ENCODE data around the gene CHST8.

Gene CHST8

GRCh38 chr19:33781996-33782395, 160.2 kb downstream of the CHST8 start:
- Mint-ChIP-seq H3K4me3 (no peak overlapping the region), H3K9me3 (ENCODE audit: low read depth) (no peaks in the 10 kb centered on the region), H3K27me3 (peaks cover 22% of the 10 kb centered on the region), H3K27ac (no peak overlapping the region), H3K4me1 (ENCODE audit: low read depth) (peaks cover 11% of the 10 kb centered on the region), H3K36me3 (no peaks in the 10 kb centered on the region)

- Mint-ChIP-seq H3K36me3 (no peaks in the 10 kb centered on the region), H3K27me3 (peaks cover 17% of the 10 kb centered on the region), H3K4me3 (no peak overlapping the region), H3K4me1 (ENCODE audit: low read depth) (peaks cover 2% of the 10 kb centered on the region), H3K9me3 (ENCODE audit: low read depth) (no peaks in the 10 kb centered on the region), H3K27ac (no peak overlapping the region)
These were observed 162.7 kb downstream of the CHST8 start for GRCh38 chr19:33784432-33784831.

- Mint-ChIP-seq H3K4me3 (no peak overlapping the region), H3K9me3 (ENCODE audit: low read depth) (no peaks in the 10 kb centered on the region), H3K27me3 (peaks cover 7% of the 10 kb centered on the region), H3K27ac (no peak overlapping the region), H3K4me1 (ENCODE audit: low read depth) (no peaks in the 10 kb centered on the region), H3K36me3 (no peaks in the 10 kb centered on the region)
These were observed 164.0 kb downstream of the CHST8 start for GRCh38 chr19:33785795-33786194.

GRCh38 chr19:33788676-33789075, 166.9 kb downstream of the CHST8 start:
- Mint-ChIP-seq H3K27me3 (peaks cover 20% of the 10 kb centered on the region), H3K36me3 (no peaks in the 10 kb centered on the region), H3K4me1 (ENCODE audit: low read depth) (no peaks in the 10 kb centered on the region), H3K4me3 (no peak overlapping the region), H3K27ac (no peak overlapping the region), H3K9me3 (ENCODE audit: low read depth) (no peaks in the 10 kb centered on the region)

- Mint-ChIP-seq H3K27me3 (peaks cover 21% of the 10 kb centered on the region), H3K4me3 (no peak overlapping the region)
These were observed 167.6 kb downstream of the CHST8 start for GRCh38 chr19:33789344-33789743.

GRCh38 chr19:33794683-33795369, 173.1 kb downstream of the CHST8 start:
- peaks cover 19% of the 10 kb centered on the region for H3K27me3 Mint-ChIP-seq
- H3K4me1 Mint-ChIP-seq (ENCODE audit: low read depth), result peaks cover 2% of the 10 kb centered on the region
- H3K4me3 Mint-ChIP-seq, result peak overlapping the region; percentile 58
- H3K9me3 Mint-ChIP-seq (ENCODE audit: low read depth), result no peaks in the 10 kb centered on the region
- H3K36me3 Mint-ChIP-seq, result no peaks in the 10 kb centered on the region
- H3K27ac Mint-ChIP-seq, result no peak overlapping the region

More at GRCh38 chr19:33789344-33789743, 167.6 kb downstream of the CHST8 start:
- no peaks in the 10 kb centered on the region for H3K4me1 Mint-ChIP-seq (ENCODE audit: low read depth)
- no peak overlapping the region for H3K27ac Mint-ChIP-seq
- H3K9me3 Mint-ChIP-seq (ENCODE audit: low read depth), result no peaks in the 10 kb centered on the region
- H3K36me3 Mint-ChIP-seq, result no peaks in the 10 kb centered on the region

GRCh38 chr19:33795370-33796163, 173.8 kb downstream of the CHST8 start:
- H3K4me1 Mint-ChIP-seq (ENCODE audit: low read depth), result peaks cover 2% of the 10 kb centered on the region

GRCh38 chr19:33796164-33796875, 174.6 kb downstream of the CHST8 start, which contains the start of gene KCTD15:
Gene KCTD15 (plus strand): TSS chr19:33796870. CDS start chr19:33800455, 3,585 bp downstream.
- H3K9me3 Mint-ChIP-seq (ENCODE audit: low read depth), result no peaks in the 10 kb centered on the region
- H3K27ac Mint-ChIP-seq, result no peak within 1 kb of the TSS
- H3K36me3 Mint-ChIP-seq, result no peaks in the 10 kb centered on the region
- peak within 1 kb of the TSS; percentile 83 for H3K4me3 Mint-ChIP-seq
- H3K4me1 Mint-ChIP-seq (ENCODE audit: low read depth), result peaks cover 2% of the 10 kb centered on the region
- H3K27me3 Mint-ChIP-seq, result peaks cover 20% of the 10 kb centered on the region

More at GRCh38 chr19:33795370-33796163, 173.8 kb downstream of the CHST8 start:
- Mint-ChIP-seq H3K9me3 (ENCODE audit: low read depth) (no peaks in the 10 kb centered on the region), H3K4me3 (peak overlapping the region; percentile 77), H3K36me3 (no peaks in the 10 kb centered on the region), H3K27me3 (peaks cover 19% of the 10 kb centered on the region), H3K27ac (no peak overlapping the region)

GRCh38 chr19:33797802-33798671, 176.3 kb downstream of the CHST8 start:
- Mint-ChIP-seq H3K4me3 (peak overlapping the region; percentile 81), H3K4me1 (ENCODE audit: low read depth) (peaks cover 2% of the 10 kb centered on the region), H3K9me3 (ENCODE audit: low read depth) (no peaks in the 10 kb centered on the region), H3K27me3 (peaks cover 12% of the 10 kb centered on the region), H3K36me3 (no peaks in the 10 kb centered on the region), H3K27ac (no peak overlapping the region)

- H3K36me3 Mint-ChIP-seq, result no peaks in the 10 kb centered on the region
- H3K27ac Mint-ChIP-seq, result no peak overlapping the region
- H3K27me3 Mint-ChIP-seq, result peaks cover 6% of the 10 kb centered on the region
- H3K9me3 Mint-ChIP-seq (ENCODE audit: low read depth), result no peaks in the 10 kb centered on the region
- H3K4me1 Mint-ChIP-seq (ENCODE audit: low read depth), result peaks cover 2% of the 10 kb centered on the region
- H3K4me3 Mint-ChIP-seq, result peak overlapping the region; percentile 72
These were observed 176.9 kb downstream of the CHST8 start for GRCh38 chr19:33798681-33799111.

GRCh38 chr19:33799476-33799875, 177.7 kb downstream of the CHST8 start:
- no peaks in the 10 kb centered on the region for H3K9me3 Mint-ChIP-seq (ENCODE audit: low read depth)
- H3K36me3 Mint-ChIP-seq, result no peaks in the 10 kb centered on the region
- no peak overlapping the region for H3K4me3 Mint-ChIP-seq
- H3K27ac Mint-ChIP-seq, result no peak overlapping the region
- H3K4me1 Mint-ChIP-seq (ENCODE audit: low read depth), result peaks cover 2% of the 10 kb centered on the region
- peaks cover 6% of the 10 kb centered on the region for H3K27me3 Mint-ChIP-seq

GRCh38 chr19:33800012-33800680, 178.4 kb downstream of the CHST8 start:
- Mint-ChIP-seq H3K4me1 (ENCODE audit: low read depth) (peaks cover 2% of the 10 kb centered on the region), H3K9me3 (ENCODE audit: low read depth) (no peaks in the 10 kb centered on the region), H3K4me3 (no peak overlapping the region), H3K27ac (no peak overlapping the region), H3K27me3 (peaks cover 6% of the 10 kb centered on the region), H3K36me3 (no peaks in the 10 kb centered on the region)

GRCh38 chr19:33801411-33801810, 179.7 kb downstream of the CHST8 start:
- Mint-ChIP-seq H3K4me1 (ENCODE audit: low read depth) (peaks cover 2% of the 10 kb centered on the region), H3K27me3 (peaks cover 6% of the 10 kb centered on the region), H3K27ac (no peak overlapping the region), H3K4me3 (no peak overlapping the region), H3K9me3 (ENCODE audit: low read depth) (no peaks in the 10 kb centered on the region), H3K36me3 (no peaks in the 10 kb centered on the region)

- Mint-ChIP-seq H3K27me3 (peaks cover 6% of the 10 kb centered on the region), H3K27ac (no peak overlapping the region), H3K36me3 (no peaks in the 10 kb centered on the region), H3K9me3 (ENCODE audit: low read depth) (no peaks in the 10 kb centered on the region), H3K4me3 (no peak overlapping the region), H3K4me1 (ENCODE audit: low read depth) (peaks cover 2% of the 10 kb centered on the region)
These were observed 180.2 kb downstream of the CHST8 start for GRCh38 chr19:33802001-33802400.

Measured in activated naive CD8-positive, alpha-beta T cell (primary cell).